Measurements from ENCODE around the gene MYH6. TPM values are rescaled to one million over a fixed set of nuclear protein-coding genes. Genes with fewer than 3 reads are reported as not detected.
"Not testable (repeated sequence)": the region's sequence is repeated elsewhere in the genome, so short reads cannot be mapped to it uniquely, and the experiment has no call there.

Gene MYH6
- total RNA-seq, 1 donor from 2014 or later = 0.30 TPM

DNA sequence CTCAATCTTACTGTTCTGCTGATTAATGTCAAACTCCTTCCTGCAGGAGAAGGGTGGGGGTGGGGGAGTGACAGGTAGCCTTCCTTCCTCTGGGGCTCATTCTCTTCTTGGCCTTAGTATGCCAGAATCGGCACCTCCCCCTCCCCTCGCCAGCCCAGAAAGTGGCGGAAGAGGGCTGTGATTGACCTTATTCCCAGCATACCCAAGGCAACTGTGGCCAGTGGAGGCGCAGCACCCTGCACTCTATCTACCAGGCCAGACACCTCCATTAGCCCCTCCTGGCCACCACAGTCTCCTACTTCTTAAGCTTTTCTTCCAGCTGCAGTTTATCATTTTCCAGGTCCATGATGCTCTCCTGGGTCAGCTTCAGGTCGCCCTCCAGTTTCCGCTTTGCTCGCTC, 15.5 kb downstream of the MYH6 start:
- DNase-seq = no peak

DNA sequence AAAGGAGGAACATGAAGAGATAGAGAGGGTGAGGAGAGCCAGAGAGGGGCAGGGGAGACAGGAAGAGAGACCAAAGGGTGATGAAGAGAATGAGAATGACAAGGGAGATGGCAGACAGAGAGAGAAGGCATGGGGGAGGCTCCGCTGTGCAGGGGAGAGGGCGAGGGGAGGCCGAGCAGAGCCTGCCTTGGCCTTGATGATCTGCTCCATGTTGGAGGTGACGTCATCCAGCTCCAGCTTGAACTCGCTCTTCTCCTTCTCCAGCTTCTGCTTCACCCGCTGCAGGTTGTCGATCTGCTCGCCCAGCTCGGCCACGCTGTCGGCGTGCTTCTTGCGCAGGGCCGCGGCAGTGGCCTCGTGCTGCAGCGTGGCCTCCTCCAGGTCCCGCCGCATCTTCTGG, 18.2 kb downstream of the MYH6 start:
- DNase-seq = not testable (repeated sequence)

DNA sequence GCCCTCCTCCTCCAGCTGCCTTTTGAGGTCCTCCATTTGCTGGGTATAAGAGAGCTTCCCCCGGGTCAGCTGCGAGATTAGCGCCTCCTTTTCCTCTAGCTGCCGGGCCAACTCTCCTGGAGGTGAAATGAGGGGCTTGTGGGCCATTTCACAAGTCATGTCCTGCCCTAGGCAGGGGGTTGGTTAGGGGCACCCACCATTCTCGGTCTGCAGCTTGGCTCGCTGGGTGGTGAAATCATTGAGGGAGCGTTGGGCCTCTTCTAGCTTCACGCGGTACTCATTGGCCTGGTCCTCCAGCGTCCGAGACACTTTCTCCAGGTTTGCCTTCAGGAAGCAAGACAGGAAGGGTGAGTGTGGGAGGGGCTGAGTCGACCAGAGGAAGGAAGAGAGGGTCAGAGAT, 18.7 kb downstream of the MYH6 start:
- DNase-seq = no peak

DNA sequence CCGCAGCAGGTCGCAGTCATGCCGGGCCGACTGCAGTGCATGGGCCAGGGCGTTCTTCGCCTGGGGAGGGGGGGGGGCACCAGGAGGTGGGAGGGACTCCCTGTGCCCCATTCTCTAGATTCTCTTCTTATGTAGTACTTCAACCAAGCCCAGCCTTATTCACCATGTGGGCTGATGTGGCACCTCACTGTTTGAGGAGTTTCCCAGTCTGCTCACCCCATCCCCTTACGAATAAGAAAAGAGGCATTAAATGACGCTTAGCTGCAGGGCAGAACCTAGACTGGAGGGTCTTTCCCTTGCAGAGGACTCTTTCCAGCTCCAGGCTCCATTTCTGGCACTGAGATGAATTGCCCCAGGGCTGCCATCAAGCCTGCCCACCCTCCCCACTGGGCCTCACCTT, 19.1 kb downstream of the MYH6 start:
- DNase-seq = no peak

DNA sequence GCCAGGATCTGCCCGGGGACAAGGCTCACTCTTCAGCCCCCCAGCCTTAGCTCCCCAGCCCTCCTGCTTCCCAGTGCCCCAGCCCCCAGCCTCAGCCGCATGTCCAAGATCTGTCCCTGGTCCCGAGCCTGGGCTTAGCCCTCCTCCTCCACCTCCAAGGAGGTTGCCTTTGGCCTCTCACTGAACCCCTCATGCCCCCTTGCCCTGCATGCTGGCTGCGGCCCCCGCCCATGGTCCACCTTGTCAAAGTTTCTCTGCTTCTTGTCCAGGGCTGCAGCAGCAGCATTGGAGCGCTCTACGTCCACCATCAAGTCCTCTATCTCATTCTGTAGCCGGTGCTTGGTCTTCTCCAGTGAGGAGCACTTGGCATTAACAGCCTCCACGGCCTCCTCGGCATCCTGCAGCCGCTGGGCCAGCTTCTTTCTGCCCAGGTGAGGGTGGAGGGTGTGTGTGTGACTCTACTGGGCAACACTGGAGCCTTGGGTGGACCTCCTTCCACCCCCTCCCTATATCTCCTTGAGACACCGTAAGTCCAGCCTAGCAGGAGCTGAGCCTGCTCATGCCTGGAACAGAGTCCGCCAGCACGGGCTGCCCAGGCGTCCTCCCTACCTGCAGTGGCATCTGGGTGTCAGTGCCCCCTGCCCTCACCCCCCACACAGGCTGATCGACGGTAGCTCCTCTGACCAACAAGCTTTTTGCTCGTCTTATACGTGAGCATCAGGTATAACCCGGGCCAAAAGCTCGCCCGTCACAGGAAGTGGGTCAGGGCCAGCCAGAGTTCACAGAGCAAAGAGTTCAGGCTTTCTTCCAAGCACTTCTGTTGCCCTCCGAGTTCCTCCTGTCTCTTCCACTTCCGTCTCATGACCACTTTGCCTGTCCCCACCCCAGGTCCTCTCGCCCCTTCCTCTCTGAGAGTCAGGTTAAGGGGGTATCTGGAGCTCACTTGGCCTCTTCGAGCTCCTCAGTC, 19.9 kb downstream of the MYH6 start:
- DNase-seq = no peak

DNA sequence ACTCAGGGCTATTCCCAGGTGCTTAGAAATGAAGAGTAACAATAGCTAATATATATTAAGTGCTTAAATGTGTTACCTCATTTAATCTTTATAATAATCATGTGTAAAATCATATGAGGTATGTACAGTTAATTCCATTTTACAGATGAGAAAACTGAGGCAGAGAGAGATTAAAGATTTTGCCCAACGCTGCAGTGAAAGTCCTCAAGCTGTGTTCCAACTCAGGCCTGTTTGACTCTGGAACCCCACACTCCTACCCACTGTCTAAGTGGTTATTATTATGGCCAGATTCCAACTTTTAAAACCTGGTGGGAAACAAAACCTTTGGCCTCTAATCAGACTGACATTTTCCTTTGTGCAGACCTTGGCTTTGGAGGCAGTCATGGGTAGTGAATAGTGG, 21.1 kb downstream of the MYH6 start:
- no peak for DNase-seq

DNA sequence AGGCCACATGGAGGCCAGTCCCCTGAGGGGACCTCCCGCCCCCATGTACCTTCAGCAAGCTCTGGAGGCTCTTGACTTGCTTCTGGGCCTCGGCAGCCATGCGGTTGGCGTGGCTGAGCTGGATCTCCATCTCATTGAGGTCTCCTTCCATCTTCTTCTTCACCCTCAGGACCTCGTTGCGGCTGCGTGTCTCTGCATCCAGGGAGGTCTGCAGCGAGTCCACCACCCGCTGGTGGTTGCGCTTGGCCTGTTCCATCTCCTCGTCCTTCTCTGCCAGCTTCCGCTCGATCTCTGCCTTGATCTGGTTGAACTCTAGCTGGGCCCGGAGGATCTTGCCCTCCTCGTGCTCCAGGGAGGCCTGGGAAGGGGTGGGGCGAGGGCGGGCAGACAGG, 21.8 kb downstream of the MYH6 start:
- not testable (repeated sequence) for DNase-seq

DNA sequence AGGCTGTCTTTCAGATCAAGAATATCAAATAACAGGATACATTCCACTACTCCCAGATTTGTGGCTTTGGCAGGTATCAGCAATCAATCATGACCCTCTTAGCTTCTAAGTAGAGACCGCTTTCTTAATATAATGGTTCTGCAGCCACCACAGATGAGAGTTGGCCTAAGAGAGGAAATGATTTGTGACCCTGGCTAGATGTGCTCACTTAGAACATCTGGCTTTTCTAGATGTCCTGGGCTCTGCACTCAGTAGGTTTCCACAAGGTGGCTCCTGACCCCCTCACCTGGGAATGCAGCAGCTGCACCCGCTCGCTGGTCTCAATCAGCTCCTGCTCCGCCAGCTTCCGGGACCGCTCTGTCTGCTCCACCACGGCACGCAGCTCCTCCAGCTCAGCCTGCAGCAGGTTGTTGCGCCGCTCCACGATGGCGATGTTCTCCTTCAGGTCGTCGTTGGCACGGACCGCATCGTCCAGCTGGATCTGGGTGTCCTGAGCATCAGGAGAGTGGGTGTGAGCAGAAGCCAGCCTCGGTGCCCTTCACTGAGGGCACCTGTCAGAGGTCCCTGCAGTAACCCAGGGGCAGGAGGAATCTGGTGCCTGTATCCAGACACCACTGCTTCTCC, 22.3 kb downstream of the MYH6 start:
- DNase-seq = no peak

DNA sequence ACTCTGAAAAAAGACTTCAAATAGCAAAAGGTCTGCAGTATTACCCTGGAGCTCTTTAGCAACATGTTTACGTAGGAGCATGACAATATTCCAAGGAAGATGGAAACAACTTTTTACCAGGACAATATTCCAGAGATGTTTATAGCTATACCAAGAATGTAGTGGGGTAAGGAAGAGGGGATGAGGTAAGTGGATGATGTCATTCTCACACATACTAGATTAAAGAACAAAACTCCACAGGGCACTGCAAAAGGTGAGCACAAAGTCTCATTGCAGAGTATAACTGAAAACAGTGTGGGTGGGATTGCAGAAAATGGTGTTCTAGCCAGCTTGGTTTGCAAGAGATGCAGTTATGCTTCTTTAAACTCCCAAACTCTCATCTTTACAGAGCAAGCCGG, 22.8 kb downstream of the MYH6 start:
- DNase-seq = no peak

DNA sequence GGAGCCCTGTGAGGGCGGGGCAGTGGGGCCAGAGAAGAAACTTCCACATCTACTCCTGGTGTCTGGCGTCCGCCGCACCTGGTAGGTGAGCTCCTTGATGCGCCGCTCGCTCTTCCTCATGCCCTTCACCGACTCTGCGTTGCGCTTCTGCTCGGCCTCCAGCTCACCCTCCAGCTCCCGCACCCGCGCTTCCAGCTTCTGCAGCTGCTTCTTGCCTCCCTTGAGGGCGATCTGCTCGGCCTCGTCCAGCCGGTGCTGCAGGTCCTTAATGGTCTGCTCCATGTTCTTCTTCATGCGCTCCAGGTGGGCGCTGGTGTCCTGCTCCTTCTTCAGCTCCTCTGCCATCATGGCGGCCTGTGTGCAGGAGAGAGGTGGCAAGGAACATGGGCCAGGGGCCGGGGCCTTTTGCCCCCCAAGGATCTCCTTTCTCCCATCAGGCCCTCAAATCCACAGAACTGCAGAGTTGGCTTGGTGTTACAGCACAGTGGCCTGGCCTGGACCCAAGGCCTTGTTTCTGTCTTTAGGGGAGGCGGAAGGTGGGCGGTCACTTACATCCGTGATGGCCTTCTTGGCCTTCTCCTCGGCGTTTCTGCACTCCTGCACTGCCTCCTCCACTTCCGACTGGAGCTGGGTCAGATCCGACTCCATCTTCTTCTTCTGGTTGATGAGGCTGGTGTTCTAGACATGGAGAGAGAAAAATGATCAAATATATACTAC, 23.6 kb downstream of the MYH6 start:
- no peak for DNase-seq

DNA sequence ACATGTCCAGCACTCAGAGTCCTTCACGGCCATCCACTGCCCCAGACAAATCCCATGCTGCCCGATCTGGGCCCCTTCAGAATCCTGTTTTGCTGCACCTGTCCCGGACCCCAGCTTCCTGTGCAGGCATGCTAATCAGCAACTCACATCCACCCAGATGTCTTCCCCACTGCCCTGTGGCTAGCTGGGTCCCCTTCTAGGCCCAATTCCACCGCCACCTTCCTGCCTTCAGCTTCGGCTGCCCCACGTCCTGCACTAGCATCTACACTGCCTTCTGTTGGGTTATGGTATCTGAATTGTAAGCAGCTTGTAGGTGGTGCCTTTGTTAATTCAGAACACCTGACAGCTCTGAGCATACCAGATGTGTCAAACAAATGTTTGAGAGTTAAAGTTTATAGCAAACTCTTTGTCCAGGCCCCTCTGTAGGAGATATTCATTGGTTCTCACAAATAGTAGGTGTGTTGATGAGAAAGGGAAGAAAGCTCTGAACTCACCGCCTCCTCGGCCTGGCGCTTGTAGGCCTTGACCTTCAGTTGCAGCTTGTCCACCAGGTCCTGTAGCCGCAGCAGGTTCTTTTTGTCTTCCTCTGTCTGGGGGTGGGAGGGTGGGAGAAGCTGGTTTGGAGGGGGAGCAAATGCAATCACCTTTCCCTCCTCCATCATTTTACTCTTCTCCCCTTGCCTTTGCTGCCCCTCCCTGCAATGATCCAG, 25.2 kb downstream of the MYH6 start:
- DNase-seq = no peak

DNA sequence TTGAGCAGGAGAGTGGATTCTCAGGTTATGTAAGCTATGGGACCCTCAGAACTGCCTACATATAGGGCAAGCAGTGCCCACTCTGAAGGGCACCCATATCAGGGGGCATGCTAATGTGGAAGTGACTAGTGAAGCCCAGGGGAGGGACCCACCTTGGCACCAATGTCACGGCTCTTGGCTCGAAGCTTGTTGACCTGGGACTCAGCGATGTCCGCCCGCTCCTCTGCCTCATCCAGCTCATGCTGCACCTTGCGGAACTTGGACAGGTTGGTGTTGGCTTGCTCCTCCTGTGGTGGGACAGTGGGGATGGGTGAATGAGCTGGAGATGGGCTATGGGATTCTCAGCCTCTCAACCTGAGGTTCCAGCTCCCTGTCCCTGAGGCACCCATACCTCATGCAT, 25.8 kb downstream of the MYH6 start:
- no peak for DNase-seq

DNA sequence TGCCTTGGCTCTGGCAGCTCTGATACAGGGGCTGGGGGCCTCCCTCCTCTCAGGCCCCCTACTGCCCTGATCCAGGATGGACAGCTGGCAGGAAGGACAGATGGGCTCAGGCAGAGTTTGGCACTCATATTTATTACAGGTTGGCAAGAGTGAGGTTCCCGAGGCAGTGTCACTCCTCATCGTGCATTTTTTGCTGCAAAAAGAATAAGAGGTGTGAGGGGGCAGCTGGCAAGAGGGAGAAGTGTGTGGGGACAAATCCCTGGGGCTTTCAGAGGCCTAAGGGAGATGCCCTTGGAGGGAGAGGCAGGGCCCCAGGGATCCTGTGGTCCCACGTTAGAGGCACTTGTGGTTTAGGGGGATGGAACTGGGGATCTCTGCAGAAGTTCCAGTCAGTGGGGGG, 26.2 kb downstream of the MYH6 start:
- no peak for DNase-seq

DNA sequence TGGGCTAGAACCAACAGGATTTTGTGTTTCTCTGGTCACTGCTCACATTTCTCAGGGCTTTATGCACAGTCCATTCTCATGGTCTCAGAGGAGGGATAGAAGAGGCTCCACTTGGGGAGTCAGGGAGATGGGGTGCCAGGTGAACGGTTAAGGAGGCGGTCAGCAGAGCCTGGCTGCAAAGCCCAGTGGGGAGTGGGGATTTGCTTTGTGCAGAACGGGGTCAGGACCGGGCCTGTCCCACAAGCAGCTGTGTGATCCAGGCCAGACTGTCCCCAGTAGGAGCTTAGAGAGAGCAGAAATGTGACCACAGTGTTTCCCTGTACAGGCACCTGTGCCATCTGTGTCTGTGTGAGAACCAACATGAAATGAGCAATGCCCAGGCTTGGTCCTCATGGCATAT, 27.1 kb downstream of the MYH6 start:
- no peak for DNase-seq

DNA sequence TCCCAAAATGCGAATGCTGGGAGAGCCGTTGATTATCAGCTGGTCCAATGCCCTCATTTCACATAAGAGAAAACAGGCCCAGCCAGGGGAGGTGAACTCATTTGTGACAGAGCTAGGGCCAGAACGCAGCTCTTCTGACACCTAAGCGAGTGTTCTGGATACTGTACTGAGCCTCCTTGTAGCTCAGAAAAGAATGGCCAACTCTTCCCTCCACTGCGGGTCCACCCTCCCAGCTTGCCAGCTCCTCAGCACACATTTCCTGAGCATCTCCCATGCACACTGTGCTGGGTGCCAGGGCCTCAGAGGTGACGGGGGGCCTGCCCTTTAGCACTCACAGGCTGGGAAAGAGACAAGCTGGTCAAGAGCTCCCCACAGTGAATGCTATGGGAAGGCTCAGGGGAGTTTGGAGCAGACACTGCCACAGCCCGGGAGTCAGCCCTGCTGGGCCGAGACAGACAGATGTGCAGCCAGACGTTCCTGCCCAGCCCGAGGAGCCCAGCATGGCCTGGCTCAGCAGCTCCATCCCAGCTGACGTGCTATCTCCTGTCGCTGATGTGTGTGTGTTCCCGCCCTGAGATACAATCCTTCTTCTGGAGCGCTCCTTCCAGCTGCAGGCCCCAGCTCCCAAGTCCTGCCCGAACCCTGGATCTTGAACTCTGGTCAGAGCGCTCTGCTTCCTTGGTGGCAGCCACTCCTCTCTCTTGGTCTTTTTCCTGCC, 27.7 kb downstream of the MYH6 start:
- no peak for DNase-seq

DNA sequence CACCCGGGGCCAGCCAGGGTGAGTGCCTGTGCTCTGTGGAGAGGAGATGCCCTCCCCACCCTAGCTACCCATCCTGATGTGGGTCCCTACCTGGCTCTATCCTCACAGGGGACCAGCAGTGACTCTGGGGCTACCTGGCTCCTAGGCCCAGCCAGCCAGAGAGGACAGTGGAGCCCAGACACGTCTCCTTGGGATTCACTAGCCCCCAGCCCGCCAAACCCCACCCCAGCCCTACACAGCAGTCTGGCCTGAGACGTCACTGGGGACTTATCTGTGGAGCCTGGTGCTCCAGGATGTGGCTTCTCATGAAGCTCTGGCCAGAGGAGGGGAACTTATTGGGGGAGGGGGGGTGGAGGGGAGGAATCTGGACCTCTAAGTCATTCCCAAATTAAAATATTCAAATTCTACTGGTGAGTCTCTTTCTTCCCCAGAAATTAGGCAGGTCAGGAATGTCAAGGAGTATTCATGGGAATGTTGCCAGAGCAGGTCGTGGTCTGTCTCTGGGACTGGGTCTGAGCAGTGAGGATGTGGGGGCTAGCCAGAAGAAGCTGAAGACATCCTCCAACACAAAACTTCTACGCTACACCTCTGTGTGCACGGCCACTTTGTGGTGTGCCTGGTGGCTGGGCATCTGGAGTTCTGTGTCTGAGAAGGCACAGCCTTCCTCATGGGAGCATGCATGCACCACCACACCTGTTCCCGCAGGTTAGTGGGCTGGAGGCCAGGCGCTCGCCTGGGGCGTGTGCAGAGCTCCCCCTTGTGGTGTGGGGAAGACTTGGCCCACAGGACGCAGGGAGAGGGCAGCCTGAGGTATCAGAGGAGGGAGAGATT, 28.5 kb downstream of the MYH6 start:
- DNase-seq = no peak

DNA sequence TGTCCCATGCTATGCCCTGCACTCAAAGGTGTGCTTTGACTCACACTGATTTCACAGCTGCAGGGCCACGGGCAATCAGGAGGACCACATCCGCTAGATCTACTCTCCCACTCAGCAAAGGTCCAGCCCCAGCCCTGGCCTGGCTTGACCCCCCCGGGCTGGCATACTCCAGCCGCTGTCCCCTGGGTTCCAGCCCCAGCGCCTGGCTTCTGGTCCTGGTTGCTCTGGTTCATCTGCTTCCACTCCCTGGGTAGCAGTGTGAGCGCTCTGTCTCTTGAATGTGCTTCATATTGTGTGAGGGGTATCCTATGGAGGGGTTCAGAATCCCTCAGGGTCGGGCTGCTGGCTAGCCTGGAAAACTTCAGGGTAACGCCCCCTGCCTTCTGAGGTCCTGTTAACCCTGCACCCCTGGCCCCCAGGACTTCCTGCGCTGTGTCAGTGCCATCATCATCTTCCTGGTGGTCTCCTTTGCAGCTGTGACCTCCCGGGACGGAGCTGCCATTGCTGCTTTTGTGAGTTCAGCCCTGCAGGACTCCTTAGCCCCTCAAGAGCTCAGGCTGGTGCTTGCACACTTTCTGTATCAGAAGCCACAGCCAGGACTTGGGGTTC, 29.4 kb downstream of the MYH6 start:
- DNase-seq = no peak

DNA sequence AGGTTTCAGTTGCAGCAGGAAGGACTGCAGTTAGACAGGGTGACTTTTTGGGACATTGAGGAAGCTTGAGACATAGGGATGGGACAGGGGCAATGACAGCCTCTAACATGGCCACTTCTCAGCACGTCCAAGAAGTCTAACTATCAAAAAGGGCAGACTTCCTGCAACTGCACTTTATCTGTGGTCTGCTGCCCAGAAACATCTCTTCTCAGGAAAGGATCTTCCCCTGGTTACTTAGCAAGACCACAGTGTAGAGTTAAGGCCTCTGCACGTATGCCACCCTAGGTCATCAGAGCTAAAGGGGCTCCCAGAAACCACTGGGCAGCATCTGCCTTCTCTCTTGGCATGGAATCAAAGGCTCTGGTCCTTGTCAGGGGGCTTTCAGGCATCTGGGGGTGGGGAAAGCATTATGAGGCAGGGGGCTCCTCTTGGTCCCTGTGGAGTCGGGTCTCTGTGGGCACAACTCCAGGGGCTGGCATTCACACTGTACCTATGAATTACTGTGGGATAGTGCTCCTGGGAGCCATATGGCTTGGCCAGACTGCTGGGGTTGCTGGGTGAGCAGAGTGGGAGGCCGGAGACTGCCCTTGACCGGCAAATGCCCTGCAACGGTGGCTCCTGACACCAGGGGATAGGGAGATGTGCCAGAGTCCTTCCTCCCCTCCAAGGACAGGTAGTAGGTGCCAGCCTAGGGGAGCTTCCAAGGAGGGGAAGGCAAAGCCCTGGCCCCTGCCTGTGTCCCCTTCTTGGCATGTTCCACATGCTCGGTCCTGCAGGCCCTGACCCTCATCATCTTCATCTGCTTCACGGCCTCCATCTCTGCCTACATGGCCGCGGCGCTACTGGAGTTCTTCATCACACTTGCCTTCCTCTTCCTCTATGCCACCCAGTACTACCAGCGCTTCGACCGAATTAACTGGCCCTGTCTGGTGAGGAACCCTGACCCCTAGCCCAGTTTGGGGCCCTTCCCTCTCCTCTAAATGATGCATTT, 30.2 kb downstream of the MYH6 start:
- DNase-seq = no peak

DNA sequence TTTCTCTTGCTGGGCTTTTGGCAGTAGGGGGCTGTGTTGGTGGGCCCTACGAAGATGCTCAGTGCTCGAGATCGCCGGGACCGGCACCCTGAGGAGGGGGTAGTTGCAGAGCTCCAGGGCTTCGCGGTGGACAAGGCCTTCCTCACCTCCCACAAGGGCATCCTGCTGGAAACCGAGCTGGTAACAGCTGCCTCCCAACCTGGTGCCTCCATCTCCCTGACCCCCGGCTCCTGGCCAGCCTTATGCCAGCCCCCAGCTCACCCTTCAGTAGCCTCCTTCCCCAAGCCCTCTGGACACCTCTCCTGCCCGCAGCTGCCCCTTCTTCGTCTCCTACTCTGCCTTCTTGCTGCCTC, 30.9 kb downstream of the MYH6 start:
- DNase-seq = no peak

Data from skin of body (tissue), 2 donors.